UCSD-AML1 (cell line): ENCODE results near the gene AURKA.
A peak's percentile ranks its signal among the peaks of the same experiment; 100 is the strongest.
"Not testable (repeated sequence)": the region's sequence is repeated elsewhere in the genome, so short reads cannot be mapped to it uniquely, and the experiment has no call there.

Source experiments
- DNase-seq: peaks from one replicate; lab custom pipeline; 2025; ENCODE audit not compliant: unreplicated experiment; lab: John Stamatoyannopoulos, UW

Gene AURKA

DNA sequence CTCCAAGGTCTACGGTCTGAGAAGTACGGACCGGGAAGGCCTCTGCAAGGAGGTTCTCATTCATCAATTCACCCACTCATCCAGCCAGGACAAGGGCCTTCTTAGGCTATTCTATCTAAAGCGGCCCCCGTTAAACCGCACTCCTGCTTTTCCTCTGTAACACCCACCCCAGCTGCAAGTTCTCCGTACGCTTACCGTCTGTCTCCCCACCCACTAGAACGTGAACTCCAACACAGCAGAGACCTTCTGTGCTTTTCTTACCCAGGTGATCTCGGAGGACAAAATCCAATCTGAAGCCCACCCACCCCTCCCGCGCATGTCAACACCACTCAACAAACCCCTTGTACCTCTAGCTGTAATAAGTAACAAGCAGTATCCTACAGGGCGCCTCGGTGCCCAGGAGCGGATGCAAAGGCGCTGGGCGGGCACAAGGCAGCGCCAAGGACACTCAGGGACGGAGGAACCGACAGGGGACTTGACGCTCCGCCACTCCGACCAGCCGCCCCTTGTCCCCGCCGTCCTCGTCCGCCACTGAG lies 351 bp downstream of the AURKA start:
- no peak for DNase-seq

DNA sequence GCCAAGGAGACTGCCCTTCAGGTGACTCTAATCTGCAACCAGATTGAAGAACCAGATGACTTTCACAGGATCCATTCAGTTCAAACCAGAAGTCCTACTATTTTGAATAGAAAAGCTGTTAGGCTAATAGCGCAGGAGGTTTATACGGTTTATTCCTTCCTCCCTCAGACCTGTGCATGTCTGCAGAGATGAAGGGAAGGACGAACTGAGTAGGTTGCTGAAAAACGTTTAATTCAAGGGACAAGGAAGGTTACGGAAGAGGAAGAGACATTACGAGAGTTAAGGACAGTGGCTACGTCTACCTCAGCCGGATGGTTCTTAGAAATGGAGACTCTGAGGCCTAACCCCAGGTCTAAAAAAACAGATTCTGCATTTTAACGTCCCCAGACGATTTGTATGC lies 978 bp downstream of the AURKA start:
- DNase-seq, result no peak

DNA sequence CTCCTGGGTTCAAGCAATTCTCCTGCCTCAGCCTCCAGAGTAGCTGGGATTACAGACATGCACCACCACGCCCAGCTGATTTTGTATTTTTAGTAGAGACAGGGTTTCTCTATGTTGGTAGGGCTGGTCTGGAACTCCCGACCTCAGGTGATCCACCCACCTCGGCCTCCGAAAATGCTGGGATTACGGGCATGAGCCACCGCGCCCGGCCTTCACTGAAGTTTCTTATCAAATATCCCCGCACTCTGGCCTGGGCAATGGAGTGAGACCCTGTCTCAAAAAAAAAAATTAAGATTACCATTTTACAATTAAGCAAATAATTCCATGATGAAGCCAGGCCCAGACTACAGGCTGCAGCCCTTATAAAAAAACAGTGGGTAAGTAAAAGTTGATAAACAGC lies 1.6 kb downstream of the AURKA start:
- DNase-seq, result not testable (repeated sequence)

DNA sequence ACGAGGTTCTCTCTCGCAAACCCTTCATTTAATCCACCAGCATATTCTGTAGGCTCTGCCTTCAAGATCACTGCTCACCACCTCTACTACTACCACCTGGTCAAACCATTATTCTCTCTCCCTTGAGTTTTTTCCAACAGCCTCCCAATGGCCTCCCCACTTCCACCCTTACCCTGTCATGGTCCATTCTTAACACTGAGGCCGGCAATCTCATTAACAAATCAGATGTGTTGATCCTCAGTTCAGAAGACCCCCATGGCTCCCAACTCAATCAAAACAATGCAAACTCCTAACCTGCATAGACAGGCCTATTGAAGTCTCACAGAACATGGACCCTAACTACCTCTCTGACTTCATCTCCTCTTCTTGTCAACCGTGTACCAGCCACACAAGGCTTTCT lies 2.2 kb downstream of the AURKA start:
- no peak for DNase-seq

DNA sequence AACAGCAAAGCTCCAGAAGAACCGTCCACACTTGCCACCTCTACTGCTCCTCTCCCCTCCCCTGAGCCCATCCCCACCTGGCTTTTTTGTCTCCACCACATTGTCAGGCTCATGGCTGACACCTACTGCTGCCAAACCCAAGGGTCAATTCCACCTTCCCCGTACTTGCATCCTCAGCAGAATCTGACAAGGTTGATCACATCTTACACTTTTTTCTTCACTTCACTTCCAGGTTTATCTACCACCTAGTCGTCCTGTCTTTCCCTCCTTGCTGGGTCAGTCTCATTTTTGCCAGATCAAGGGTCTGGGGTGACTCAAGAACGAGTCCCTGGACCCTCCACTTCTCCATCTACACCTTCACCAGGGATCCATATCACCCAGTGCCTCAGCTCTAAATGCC lies 3.1 kb downstream of the AURKA start:
- no peak for DNase-seq

DNA sequence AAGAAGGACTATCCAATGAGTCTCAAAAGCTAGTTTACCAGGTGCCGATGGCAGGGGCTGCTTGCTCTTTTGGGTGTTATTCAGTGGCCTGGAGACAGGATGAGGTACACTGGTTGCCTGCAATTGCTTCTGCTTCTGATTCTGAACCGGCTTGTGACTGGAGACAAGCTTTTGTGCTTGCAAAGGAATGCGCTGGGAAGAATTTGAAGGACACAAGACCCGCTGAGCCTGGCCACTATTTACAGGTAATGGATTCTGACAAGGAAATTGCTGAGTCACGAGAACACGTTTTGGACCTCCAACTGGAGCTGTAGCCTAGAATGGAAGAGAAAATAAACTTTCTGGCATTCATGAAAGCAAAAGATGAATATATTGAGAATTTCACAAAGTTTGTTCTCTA lies 5.8 kb downstream of the AURKA start:
- DNase-seq, result no peak

DNA sequence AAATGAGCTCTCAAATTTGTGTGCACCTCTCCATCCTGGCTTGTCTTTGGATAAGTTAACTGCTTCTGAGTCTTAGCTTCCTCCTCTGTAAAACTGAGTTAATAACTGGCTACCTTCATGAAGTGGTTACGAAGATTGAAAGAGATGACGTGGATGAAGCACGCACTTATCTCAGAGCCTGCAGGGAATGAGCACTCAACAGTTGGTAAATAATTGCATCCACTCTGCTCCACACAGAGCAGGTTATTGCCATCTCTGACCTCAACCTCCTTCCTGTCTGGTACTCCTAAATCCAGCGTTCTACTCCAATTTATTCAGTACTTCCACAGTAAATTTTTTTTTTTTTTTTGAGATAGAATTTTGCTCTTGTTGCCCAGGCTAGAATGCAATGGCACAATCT lies 6.9 kb downstream of the AURKA start:
- no peak for DNase-seq

DNA sequence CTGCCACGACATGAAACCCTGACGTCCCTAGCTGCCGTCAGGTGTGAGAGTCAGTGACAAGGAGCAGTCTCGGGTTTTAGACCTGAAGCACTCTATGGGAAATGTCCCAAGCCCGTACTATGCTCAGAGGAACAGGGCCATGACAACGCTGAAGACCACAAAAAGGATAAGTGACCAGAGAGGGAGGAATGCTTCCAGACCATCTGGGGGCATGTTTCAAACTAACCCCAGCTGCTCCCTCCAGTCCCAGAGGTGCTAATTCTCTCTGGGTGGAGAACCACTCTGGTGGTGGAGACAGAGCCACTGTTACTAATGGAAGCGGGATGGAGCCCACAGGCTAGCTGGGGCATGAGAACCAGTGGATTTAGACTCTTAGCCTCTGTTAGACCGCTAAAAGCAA lies 8.7 kb downstream of the AURKA start:
- DNase-seq, result no peak

DNA sequence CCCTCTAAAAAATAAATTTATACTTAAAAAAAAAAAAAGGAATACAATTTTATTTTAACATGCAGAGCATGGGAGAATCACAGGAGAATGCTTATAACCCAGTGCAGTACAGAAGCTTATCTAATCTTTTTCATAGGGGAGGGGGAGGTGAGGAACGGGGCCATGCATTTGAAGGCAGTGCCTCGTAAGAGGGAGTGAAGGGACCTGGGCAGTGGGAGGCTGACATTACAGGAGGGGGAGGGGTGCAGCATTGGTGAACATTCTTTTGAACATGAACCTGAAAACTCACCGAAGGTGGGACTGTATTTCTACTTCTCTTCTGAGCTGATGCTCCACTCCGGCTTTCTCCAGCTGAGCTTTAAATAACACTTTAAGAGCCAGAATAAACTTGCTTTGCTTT lies 9.3 kb downstream of the AURKA start:
- DNase-seq, result no peak

DNA sequence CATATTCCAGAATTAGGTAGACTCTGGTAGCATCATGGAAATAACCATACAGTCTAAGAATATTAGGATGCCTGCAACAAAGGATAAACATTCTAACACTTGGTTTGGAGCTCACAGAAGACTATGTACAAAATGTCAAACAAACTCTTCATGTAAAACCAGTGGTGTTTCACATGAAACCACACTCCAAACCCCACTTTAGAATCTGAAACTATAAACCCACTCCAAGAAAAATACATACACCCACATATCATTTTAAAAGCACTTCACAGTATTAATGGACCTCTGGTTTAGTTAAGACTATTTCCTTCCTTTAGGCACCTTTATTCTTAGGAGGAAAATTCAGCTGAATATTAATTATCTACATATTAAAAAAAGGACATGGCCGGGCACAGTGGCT lies 10.5 kb downstream of the AURKA start:
- DNase-seq, result no peak

DNA sequence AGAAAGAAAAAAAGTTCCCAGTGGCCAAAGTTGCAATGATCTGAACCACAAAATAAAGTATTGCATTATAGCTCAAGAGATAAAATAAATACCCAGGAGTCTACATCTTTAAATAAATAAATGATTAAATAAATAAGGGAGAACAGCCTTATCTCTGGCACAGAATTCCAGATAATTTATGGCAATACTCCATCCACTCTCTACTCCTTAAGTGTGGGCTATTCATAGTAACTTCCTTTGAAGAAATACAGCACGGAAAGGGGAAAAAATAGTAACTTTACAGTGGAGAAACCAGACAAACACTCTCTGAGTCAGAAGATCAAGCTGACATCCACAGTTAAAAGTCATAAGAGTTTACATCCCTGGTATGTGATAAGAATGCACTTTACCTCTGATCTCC lies 11.6 kb downstream of the AURKA start:
- no peak for DNase-seq

DNA sequence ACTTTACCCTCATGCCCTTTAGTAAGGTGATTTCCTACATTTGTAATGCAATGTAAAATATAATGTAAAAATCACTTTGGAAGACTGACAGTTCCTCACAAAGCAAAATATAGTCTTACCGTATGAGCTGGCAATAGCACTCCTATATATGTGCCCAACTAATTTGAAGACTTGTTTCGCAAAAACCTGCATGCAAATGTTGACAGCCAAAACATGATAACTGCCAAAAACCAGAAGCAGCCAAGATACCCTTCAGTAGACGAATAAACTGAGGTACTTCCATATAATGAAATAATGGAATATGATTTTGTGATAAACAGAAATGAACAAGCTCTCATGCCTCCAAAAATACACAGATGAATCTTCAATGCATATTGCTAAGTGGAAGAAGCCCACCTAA lies 13.6 kb downstream of the AURKA start:
- no peak for DNase-seq

DNA sequence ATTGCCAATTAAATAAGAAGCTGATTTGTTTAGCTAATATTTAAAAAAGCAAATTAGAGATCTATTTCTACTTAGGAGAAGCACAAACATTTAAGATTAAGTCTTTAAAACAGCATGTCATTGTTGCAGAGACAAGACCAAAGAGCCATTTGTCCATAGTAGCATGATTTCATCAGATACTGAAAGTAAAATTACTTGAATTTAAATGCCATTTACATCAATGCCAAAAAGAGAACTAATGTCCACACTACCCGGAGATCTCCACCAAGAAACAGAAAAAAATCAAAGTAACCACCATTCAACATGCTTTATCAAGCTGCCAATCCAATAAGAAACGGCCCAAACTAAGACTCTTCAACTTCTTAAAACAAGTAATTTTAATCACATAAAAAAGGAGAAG lies 15.7 kb downstream of the AURKA start:
- DNase-seq, result no peak

DNA sequence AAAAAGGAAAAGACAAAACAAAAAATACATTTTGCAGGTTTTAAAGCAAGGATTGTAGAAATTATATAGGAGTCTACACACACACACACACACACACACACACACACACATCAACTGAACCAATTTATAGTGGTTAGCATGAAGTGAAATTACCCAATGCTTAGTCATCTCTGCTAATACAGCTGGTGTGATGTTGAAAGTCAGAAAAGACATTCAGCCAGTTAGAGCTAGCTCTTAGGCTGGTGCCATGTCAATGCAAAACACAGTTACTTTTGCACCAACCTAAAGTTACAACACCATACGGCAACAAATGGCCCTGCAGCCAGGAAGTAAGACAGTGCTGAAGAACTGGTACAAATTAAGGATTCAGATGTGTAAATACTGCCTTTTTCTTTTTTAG lies 18.1 kb downstream of the AURKA start:
- no peak for DNase-seq

DNA sequence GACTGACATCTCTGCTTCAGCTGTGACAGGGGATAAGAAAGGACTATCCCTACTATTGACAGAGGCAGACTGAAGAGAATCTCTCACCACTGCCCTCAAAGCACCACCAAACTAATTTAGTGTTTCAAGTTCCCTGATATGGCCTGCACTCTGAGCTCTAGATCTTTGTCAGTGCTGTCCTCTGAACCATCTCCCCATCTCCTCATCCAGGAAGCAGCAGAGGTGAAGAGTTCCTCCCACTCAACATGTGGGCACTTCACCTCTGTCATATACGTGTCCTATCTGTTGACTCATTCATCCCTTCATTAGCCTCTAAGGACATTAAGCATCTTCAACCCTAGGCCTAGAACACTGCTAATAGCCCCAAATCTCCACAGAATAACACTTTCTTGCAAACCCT lies 19.2 kb downstream of the AURKA start:
- no peak for DNase-seq

DNA sequence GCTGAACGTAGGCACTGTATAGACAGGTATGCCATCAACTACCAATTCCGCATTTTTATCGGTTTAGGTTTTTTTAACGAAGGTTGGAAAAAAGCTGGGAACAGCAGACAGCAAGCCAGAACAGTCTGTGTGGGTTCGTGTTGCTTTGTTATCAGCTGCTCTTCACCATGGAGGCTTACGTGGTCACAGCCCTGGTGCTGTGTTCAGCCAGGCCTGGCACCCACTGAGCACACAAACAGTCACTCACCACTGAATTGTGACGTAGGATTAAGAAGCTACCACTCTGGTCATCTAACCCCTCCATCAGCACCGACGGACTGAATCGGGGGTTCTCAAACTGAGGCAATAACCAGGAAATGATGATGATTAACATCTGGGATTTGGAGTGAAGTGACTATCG lies 20.0 kb downstream of the AURKA start:
- no peak for DNase-seq

DNA sequence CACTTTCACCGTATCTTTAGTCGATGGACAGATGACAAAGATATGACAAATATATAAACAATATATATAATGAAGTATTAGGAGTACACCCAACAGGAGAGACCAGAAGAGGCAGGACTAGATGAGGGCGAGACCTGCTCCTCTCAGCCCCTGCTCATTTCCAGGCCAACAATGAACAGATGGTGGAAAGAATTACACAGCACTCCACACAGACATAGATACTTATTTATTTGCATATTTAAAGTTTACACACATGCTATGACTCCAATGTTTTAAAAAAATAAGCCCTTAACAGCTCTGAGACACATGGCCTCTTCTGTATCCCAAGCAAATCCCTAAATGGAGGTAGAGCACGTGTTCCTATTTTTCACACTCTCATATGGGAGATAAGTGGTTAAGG lies 22.8 kb downstream of the AURKA start:
- DNase-seq, result no peak

DNA sequence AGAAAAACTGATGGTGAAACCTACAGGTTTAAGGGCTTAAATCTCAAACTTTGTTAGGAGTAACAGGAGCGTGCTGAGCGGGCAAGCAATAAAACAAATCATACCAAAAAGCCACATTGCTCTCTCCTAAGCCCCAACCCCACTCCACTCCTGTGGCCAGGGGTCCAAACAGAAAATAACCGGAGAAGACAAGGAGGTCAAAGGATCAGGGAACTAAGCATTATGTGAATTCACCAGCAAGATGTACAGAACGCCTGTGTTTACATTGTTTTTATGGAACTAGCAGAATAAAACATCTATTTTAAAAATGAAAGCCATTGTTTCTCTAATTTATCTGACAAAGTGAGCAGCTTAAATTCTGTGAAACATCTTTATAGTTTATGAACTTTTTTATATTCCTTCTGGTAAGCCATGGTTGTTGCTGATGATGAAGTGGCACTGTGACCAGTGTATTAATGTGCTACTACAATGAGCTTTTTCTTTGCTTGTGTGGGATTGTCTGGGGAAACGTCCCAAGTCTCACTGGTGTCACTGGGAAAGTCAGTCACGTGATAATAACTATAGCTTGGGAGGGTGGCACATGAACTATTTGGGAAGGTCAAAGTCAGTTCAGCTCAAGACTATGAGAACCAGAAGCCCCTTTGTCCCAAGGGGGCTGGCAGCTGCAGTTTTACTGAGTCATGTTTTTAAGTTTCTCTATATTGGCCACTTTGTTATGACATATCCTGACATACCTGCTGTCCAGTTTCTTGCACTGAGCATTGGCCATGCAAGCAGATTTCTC lies 23.5 kb downstream of the AURKA start:
- no peak for DNase-seq

DNA sequence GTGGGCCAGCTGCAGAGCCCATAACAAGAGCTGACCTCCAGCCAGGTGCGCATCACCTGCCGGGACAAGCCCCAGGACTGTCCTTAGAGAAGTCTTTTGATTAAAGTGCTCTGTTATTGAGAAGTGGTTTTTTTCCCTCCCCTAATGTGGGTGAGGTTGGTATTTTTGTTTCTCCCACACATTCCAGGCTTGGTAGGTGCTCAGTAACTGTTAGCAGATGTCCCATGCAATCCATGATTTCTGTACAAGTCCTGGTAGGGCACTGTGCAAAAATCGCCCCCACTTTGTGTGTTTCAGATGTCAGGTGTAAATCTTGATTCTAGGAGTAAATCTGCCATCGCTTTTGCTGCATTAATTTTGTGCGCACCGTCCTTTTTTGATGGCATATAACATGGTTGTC lies 28.5 kb downstream of the AURKA start:
- DNase-seq, result no peak

DNA sequence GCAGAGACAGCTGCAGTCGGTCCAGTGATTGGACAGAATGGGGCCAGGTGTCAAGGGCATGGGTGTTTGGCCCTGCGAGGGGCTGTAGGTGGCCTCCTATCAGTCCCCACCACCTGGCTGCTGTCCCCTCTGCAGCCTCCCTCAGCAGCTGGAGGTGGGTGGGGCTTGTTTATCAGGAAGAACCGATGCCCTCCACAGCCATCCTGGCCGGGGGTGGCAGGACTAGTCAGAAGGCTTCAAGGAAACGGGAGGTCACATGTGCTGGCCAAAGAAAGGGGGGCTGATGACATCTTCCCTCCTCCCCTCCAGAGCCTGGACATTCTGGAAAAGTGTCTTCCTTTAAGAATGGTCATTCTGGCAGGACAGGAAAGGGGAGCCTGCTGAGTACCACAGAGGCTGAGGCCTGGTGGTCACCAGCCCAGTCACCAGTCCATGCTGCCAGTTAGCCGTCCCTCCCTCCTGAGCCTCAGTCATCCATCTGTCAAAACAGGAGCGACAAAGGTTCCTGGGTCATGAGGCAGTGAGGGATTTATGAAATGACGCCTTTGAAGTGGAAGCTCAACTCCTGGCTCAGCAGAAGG lies 29.1 kb downstream of the AURKA start:
- peak; percentile 16 for DNase-seq

DNA sequence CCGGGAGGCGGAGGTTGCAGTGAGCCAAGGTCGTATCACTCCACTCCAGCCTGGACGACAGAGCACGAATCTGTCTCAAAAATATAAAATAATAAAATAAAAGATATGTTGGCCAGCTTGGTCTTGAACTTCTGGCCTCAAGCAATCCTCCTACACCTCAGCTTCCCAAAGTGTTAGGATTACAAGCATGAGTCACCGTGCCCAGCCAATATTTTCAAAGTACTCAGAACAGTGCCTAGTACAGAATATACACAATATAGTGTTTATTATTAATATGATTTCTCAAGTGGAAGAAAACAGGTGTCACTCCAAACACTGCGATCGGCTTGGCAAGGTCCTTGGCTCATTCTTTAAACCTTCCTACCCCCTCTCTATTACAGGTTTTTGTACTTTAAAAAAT lies 30.1 kb downstream of the AURKA start:
- DNase-seq, result no peak

DNA sequence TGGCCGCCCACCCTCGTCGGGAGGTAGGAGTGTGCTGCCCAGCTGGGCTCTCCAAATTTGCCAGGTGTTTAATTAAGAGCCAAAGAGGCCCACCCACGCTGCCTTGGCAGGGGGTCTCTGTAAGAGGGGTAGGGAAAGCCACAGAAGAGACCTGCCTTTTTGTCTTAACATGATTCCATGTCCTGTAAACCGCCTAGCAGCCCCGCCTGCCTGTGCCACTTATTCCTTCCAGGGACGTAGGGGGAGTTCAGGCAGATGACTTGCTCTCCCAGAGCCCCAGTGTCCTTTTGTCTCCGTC lies 31.2 kb downstream of the AURKA start:
- no peak for DNase-seq
